ENCODE data around the gene EDN2. TPM values are rescaled to one million over a fixed set of nuclear protein-coding genes. Genes with fewer than 3 reads are reported as not detected.

Gene EDN2
- 0.14 and 0.19 TPM in 2 replicates for polyA plus RNA-seq (2013)

DNA sequence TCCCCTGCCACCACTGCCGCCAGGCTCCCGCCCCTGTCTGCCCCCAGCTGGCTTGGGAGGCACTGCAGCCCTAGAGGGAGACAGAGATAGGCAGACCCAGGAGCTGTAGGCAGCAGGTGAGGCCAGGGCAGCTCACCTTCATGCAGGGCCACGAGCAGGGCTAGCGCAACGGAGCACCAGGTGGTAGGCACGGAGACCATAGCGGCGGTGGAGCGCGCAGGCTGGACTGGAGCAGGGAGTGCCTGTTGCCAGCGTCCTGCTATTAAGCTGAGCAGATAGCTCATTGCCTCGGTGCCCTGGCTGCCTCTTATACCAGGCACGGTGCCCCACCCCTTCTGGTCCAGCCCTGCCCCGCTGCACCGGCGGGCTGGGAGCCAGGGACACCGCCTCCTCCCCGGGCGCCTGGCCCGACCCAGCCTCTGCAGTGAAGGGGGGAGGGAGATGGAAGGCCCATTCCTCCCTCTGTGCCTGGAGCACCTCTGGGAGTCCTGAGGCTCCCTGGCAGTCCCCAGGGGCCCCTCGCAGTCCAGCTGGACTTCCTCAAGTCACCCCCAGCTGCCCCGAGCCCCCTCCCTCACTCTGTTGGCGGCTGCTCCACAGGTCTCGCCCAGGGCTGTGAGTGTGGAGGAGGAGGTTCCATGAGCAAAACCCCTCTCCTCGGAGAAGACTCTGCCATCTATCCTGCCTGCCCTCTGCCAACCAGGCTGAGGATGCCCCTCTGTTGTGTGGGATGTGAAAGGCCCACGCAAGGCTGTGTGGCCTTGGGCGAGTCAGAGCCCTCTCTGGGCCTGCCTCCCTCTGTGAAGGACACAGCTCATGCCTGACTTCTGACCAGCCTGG, at the start of gene EDN2:
EDN2 (minus strand) TSS at position 282 of the 840 bp plus-strand sequence; CDS start at position 200, 82 bp downstream.
- no CpG with 5 or more reads among the region's 27 CpGs for WGBS (ENCODE audit: extremely low coverage, insufficient coverage, insufficient read length)
- Histone ChIP-seq H3K14ac (ENCODE audit: low read length) (peak within 1 kb of the TSS; percentile 81), H3K4me1 (ENCODE audit: control insufficient read depth in 1 of 2, insufficient read depth in 2 of 2, low read length in 2 of 2) (peaks cover 51 to 53% of the 10 kb centered on the region in 2 experiments), H3K4me3 (ENCODE audit: low read depth, low read length) (no peak within 1 kb of the TSS), H3K9me3 (ENCODE audit: insufficient read depth, low read depth, low read length) (no peaks in the 10 kb centered on the region), H2BK120ac (ENCODE audit: insufficient read depth, low read length, poor library complexity) (peak within 1 kb of the TSS; percentile 90), H4K8ac (ENCODE audit: low read depth, low read length) (peak within 1 kb of the TSS; percentile 69), H3K36me3 (ENCODE audit: control insufficient read depth in 1 of 2, insufficient read depth in 2 of 2, low read length in 2 of 2) (no peaks in the 10 kb centered on the region), H3K23ac (ENCODE audit: low read length) (no peak within 1 kb of the TSS), H4K12ac (ENCODE audit: low read depth, low read length) (no peak within 1 kb of the TSS), H3K79me1 (ENCODE audit: low read length) (peaks cover 42% of the 10 kb centered on the region), H3K4ac (ENCODE audit: low read depth, low read length) (peak within 1 kb of the TSS; percentile 21), H4K91ac (ENCODE audit: low read depth, low read length) (peak within 1 kb of the TSS; percentile 89), H3K4me2 (ENCODE audit: low read length) (no peak within 1 kb of the TSS), H3K27me3 (ENCODE audit: insufficient read depth, low read length) (no peaks in the 10 kb centered on the region), H2BK12ac (ENCODE audit: low read length) (peak within 1 kb of the TSS; percentile 77), H2AK5ac (ENCODE audit: low read length) (peak within 1 kb of the TSS; percentile 94), H3K79me2 (ENCODE audit: control insufficient read depth, insufficient read depth, low read length, poor library complexity) (peaks cover 5% of the 10 kb centered on the region), H3K9ac (ENCODE audit: low read length) (no peak within 1 kb of the TSS), H3K18ac (ENCODE audit: low read length) (peak within 1 kb of the TSS; percentile 70), H3K27ac (ENCODE audit: low read depth, low read length) (peak within 1 kb of the TSS; percentile 67), H2AFZ (ENCODE audit: insufficient read depth, low read length, poor library complexity) (no peak within 1 kb of the TSS), H2BK5ac (ENCODE audit: low read depth, low read length, poor library complexity) (peak within 1 kb of the TSS; percentile 59)
- peak in 1 of 2 donors; percentile 15 for DNase-seq

DNA sequence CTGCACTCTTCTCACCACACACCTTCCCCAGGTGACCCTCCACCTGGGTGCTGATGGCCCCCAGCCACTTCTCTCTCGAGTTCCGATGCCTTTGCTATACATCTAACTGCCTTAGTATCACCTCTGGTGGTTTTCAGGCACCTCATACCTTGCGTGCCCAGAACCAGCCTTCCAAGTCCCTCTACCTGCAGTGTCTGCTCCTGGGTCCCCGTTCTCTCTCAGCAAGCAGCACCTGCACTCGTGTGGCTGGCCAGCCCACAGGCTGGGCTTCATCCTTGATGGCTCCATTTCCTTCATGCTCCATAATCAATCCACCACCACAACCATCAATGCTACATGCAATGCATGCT, 49.2 kb upstream of the EDN2 start:
- no peak overlapping the region for H2BK5ac ChIP-seq (ENCODE audit: low read depth, low read length, poor library complexity)
- H3K18ac ChIP-seq (ENCODE audit: low read length): no peak overlapping the region
- no peaks in the 10 kb centered on the region for H3K36me3 ChIP-seq (ENCODE audit: control insufficient read depth in 1 of 2, insufficient read depth in 2 of 2, low read length in 2 of 2)
- H3K14ac ChIP-seq (ENCODE audit: low read length): no peak overlapping the region
- no peak overlapping the region for H3K4me3 ChIP-seq (ENCODE audit: low read depth, low read length)
- H3K27ac ChIP-seq (ENCODE audit: low read depth, low read length): no peak overlapping the region
- H2BK120ac ChIP-seq (ENCODE audit: insufficient read depth, low read length, poor library complexity): no peak overlapping the region
- H2BK12ac ChIP-seq (ENCODE audit: low read length): no peak overlapping the region
- H3K79me1 ChIP-seq (ENCODE audit: low read length): no peaks in the 10 kb centered on the region
- no peak overlapping the region for H3K23ac ChIP-seq (ENCODE audit: low read length)
- no peaks in the 10 kb centered on the region for H3K27me3 ChIP-seq (ENCODE audit: insufficient read depth, low read length)
- peaks cover 12% of the 10 kb centered on the region for H3K9me3 ChIP-seq (ENCODE audit: insufficient read depth, low read depth, low read length)
- H3K4ac ChIP-seq (ENCODE audit: low read depth, low read length): no peak overlapping the region
- no peak overlapping the region for H3K4me2 ChIP-seq (ENCODE audit: low read length)
- no CpG with 5 or more reads among the region's 5 CpGs for WGBS (ENCODE audit: extremely low coverage, insufficient coverage, insufficient read length)
- no peaks in the 10 kb centered on the region for H3K79me2 ChIP-seq (ENCODE audit: control insufficient read depth, insufficient read depth, low read length, poor library complexity)
- H3K4me1 ChIP-seq (ENCODE audit: control insufficient read depth in 1 of 2, insufficient read depth in 2 of 2, low read length in 2 of 2): no peaks in the 10 kb centered on the region
- no peak overlapping the region for H4K8ac ChIP-seq (ENCODE audit: low read depth, low read length)
- no peak for DNase-seq
- no peak overlapping the region for H4K12ac ChIP-seq (ENCODE audit: low read depth, low read length)
- no peak overlapping the region for H2AFZ ChIP-seq (ENCODE audit: insufficient read depth, low read length, poor library complexity)
- no peak overlapping the region for H2AK5ac ChIP-seq (ENCODE audit: low read length)
- H4K91ac ChIP-seq (ENCODE audit: low read depth, low read length): no peak overlapping the region
- no peak overlapping the region for H3K9ac ChIP-seq (ENCODE audit: low read length)

DNA sequence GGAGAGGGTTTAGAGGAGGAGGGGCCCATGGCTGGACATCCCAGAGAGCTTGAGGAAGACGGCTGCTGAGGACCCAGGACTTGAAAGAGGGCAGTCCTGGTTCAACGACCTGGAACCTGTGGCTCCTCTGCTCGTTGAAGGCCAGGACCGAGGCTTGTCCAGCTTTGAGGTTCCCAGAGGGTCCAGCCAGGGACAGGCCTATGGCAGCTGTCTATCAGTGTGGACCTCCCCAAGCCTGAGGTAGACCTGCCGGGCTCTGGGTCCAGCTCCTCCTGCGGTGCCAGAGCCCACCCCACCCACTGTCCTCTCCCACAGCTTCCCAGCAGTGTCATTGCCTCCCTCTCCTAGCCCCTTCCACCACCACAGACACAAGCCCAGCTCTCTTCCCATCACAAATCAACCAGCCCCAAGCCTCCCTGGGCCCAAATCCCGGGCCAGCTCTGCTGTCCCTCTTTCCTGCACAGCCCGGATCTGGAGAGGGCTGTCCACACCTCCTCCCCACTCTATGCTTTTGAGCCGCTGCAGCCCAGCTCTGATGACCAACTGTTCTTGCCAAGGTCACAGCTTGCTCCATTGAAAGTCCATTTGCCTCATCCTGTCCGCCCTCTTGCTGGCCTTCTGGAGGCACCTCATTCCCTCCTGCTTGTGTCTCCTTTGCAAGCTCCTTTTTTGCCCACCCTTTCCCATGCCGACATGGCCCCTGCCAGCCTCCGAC, 48.7 kb upstream of the EDN2 start:
- Histone ChIP-seq H4K91ac (ENCODE audit: low read depth, low read length) (no peak overlapping the region), H3K27me3 (ENCODE audit: insufficient read depth, low read length) (no peaks in the 10 kb centered on the region), H3K23ac (ENCODE audit: low read length) (no peak overlapping the region)

DNA sequence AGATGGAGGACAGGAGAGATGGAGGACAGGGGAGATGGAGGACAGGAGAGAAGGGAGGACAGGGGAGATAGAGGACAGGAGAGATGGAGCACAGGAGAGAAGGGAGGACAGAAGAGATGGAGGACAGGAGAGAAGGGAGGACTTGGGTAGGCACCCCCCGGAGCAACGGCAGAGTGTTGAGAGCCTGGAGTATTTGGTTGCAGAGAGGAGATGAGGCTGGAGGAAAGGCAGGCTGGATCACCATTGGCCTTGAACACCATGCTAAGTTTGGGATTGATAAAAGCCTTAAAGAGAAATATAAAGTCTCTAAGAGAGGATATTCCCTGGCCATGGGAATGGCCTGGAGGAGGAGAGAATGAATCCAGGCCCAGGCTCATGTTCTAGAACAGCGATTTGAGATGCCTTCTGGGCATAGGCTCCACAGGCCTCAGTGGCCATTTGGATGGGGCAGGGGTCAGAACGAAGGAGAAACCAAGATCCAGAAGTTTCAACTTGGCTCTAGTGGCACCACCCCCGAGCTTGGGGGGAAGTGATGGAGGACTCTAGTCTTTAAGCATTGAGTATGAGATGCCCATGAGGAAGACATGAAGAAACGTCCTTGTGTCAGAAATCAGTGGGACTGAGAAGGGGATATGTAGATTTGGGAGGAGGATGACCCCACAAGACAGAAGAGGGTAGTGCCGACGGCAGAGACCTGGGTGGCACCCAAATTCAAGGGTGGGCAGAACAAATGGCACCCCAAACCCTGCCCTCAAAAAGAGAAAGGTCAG, 47.9 kb upstream of the EDN2 start:
- no peak overlapping the region for H3K4me2 ChIP-seq (ENCODE audit: low read length)
- H2AK5ac ChIP-seq (ENCODE audit: low read length): no peak overlapping the region
- H3K9me3 ChIP-seq (ENCODE audit: insufficient read depth, low read depth, low read length): peaks cover 23% of the 10 kb centered on the region
- no CpG with 5 or more reads among the region's 8 CpGs for WGBS (ENCODE audit: extremely low coverage, insufficient coverage, insufficient read length)
- H3K4ac ChIP-seq (ENCODE audit: low read depth, low read length): no peak overlapping the region
- H3K79me1 ChIP-seq (ENCODE audit: low read length): no peaks in the 10 kb centered on the region
- no peak overlapping the region for H3K27ac ChIP-seq (ENCODE audit: low read depth, low read length)
- H3K9ac ChIP-seq (ENCODE audit: low read length): no peak overlapping the region
- H2BK120ac ChIP-seq (ENCODE audit: insufficient read depth, low read length, poor library complexity): no peak overlapping the region
- no peak overlapping the region for H4K12ac ChIP-seq (ENCODE audit: low read depth, low read length)
- H3K23ac ChIP-seq (ENCODE audit: low read length): no peak overlapping the region
- no peak overlapping the region for H3K18ac ChIP-seq (ENCODE audit: low read length)
- H3K27me3 ChIP-seq (ENCODE audit: insufficient read depth, low read length): no peaks in the 10 kb centered on the region
- no peak overlapping the region for H2BK12ac ChIP-seq (ENCODE audit: low read length)
- no peak for DNase-seq
- H3K4me3 ChIP-seq (ENCODE audit: low read depth, low read length): no peak overlapping the region
- H4K8ac ChIP-seq (ENCODE audit: low read depth, low read length): no peak overlapping the region
- H3K79me2 ChIP-seq (ENCODE audit: control insufficient read depth, insufficient read depth, low read length, poor library complexity): no peaks in the 10 kb centered on the region
- no peaks in the 10 kb centered on the region for H3K36me3 ChIP-seq (ENCODE audit: control insufficient read depth in 1 of 2, insufficient read depth in 2 of 2, low read length in 2 of 2)
- no peak overlapping the region for H2AFZ ChIP-seq (ENCODE audit: insufficient read depth, low read length, poor library complexity)
- no peak overlapping the region for H2BK5ac ChIP-seq (ENCODE audit: low read depth, low read length, poor library complexity)
- H3K4me1 ChIP-seq (ENCODE audit: control insufficient read depth in 1 of 2, insufficient read depth in 2 of 2, low read length in 2 of 2): no peaks in the 10 kb centered on the region
- H3K14ac ChIP-seq (ENCODE audit: low read length): no peak overlapping the region
- H4K91ac ChIP-seq (ENCODE audit: low read depth, low read length): no peak overlapping the region

More for the DNA sequence above, 48.7 kb upstream of the EDN2 start:
- H2AK5ac ChIP-seq (ENCODE audit: low read length): no peak overlapping the region
- H4K8ac ChIP-seq (ENCODE audit: low read depth, low read length): no peak overlapping the region
- H3K4me3 ChIP-seq (ENCODE audit: low read depth, low read length): no peak overlapping the region
- no peaks in the 10 kb centered on the region for H3K79me1 ChIP-seq (ENCODE audit: low read length)
- no peak overlapping the region for H3K14ac ChIP-seq (ENCODE audit: low read length)
- no peaks in the 10 kb centered on the region for H3K79me2 ChIP-seq (ENCODE audit: control insufficient read depth, insufficient read depth, low read length, poor library complexity)
- H2BK120ac ChIP-seq (ENCODE audit: insufficient read depth, low read length, poor library complexity): no peak overlapping the region
- H3K27ac ChIP-seq (ENCODE audit: low read depth, low read length): no peak overlapping the region
- no peak overlapping the region for H3K18ac ChIP-seq (ENCODE audit: low read length)
- no peak overlapping the region for H2BK12ac ChIP-seq (ENCODE audit: low read length)
- no peak overlapping the region for H4K12ac ChIP-seq (ENCODE audit: low read depth, low read length)
- peaks cover 15% of the 10 kb centered on the region for H3K9me3 ChIP-seq (ENCODE audit: insufficient read depth, low read depth, low read length)
- WGBS (ENCODE audit: extremely low coverage, insufficient coverage, insufficient read length): no CpG with 5 or more reads among the region's 12 CpGs
- no peak for DNase-seq
- H3K36me3 ChIP-seq (ENCODE audit: control insufficient read depth in 1 of 2, insufficient read depth in 2 of 2, low read length in 2 of 2): no peaks in the 10 kb centered on the region
- no peaks in the 10 kb centered on the region for H3K4me1 ChIP-seq (ENCODE audit: control insufficient read depth in 1 of 2, insufficient read depth in 2 of 2, low read length in 2 of 2)
- H3K4ac ChIP-seq (ENCODE audit: low read depth, low read length): no peak overlapping the region
- H3K4me2 ChIP-seq (ENCODE audit: low read length): no peak overlapping the region
- H2AFZ ChIP-seq (ENCODE audit: insufficient read depth, low read length, poor library complexity): no peak overlapping the region
- H2BK5ac ChIP-seq (ENCODE audit: low read depth, low read length, poor library complexity): no peak overlapping the region
- H3K9ac ChIP-seq (ENCODE audit: low read length): no peak overlapping the region
